PC-9 (cell line): Measurements from ENCODE around the gene PDPK1.
"Not testable (repeated sequence)": the region's sequence is repeated elsewhere in the genome, so short reads cannot be mapped to it uniquely, and the experiment has no call there.

Source experiments
- CTCF ChIP-seq: fragments of 200-600 bp; sonication (generic); conservative IDR thresholded peaks from 2 replicates; pipeline ENCODE4 v1.6.1; 2017; ENCODE audit warnings: mixed run types, antibody characterized with exemption, mild to moderate bottlenecking, moderate library complexity
- EZH2 ChIP-seq: fragments of 200-600 bp; sonication (generic); IDR thresholded peaks from 2 replicates; pipeline ENCODE4 v1.8.0; 2017; ENCODE audit warnings: antibody characterized with exemption, low read depth

- not testable (repeated sequence) for TF ChIP-seq CTCF, EZH2
Observed at GRCh38 chr16:2611877-2612276, 74.1 kb downstream of the PDPK1 start.
